GM15510 (cell line): ENCODE data around the gene IL1RAPL1.

ENCODE experiments used
- POLR2A ChIP-seq: IDR thresholded peaks from 3 replicates; pipeline ENCODE4 v1.6.1; 2011; ENCODE audit warnings: borderline replicate concordance; ENCODE audit not compliant: insufficient read length; ENCODE audit errors: extremely low read depth

IL1RAPL1 gene

DNA sequence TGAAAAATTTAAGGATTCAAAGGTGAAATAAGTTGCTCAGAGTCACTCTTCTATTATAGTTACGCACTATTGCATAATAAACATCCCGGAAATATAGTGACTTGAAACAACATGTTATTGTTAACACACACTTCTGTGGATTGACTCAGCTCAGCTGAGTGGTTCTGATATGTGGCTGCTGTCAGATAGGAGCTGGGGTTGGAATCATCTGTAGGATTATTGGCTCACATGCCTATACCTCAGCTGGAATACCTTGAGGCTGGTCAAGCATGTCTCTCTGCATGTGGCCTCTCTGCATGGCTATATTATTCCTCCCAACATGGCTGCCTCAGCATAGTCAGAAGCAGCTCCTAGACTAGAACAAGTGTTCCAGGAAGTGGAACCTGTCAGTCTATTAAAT is 1141.4 kb downstream of the IL1RAPL1 start:
- no peak for TF ChIP-seq POLR2A

GRCh38 chrX:29744966-29745365 is 1157.7 kb downstream of the IL1RAPL1 start:
- no peak for TF ChIP-seq POLR2A

GRCh38 chrX:29746326-29746725 is 1159.1 kb downstream of the IL1RAPL1 start:
- TF ChIP-seq POLR2A = no peak

DNA sequence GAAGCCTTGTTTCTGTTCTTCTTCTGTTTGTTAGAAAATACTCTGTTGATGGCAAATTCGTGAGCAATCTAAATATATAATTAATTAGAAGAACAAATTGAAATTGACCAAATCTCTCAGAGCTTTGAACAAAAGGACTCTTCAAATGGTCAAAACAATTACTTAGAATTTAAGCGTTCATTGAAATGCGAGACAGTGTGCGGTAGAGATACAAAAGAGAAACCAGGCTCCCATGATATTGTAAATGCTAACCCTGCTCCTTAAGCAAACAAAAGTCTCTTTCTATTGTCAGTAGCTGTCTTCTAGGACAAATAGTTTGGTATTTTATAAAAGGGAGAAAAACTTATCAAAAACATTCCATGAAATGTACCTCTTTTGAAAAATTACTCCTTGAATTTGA is 1174.8 kb downstream of the IL1RAPL1 start:
- no peak for TF ChIP-seq POLR2A

GRCh38 chrX:29775890-29776289 is 1188.6 kb downstream of the IL1RAPL1 start:
- TF ChIP-seq POLR2A = no peak

DNA sequence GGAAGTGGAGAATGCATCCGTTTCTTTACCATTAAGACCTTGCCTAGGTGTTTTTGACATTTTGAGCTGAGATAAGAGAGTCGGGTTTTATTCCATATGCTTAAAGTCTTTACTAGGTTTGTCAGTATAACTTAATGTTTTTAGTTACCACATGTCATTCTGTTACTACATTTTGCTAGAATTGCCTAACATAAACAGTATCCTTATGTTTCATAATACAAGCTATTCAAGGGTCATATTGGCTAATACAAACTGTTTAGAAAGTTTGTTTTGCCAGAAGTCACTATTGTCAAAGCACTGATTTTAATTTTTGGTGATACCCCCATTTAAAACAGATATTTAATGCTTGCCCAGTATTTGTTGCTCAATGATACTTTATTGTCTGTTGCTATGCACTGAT is 1200.4 kb downstream of the IL1RAPL1 start:
- TF ChIP-seq POLR2A = no peak

DNA sequence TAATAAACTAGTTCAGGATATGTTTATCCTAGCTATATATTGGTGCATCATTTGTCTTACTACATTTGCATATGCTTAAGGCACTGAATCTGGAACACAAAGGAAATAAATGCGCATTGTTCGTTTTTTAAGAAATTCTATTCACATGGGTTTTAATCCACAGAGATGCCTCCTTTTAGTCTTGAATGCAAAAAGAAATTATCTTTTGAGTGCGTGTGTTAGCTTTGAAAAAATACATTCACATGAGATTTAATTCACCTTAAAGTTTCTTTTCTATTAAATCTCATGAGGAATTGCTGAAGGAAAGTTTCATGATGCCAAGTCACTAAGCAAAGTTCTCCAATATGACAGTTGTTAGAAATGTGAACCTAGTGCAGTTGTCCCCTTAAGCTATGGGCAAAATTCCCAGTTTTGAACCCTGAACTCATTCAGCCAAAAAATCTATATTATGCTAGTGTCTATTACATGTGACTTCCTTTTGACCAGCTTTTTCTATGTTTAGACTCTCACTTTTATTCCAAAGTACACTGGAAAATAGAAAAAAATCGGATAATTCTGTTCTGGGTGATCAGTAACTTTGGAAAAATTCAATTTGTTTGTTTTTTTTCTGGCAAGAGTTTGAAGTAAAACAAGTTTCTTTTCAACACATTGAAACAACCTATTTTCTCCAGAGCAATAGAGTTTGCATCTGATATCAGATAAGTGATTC is 1201.9 kb downstream of the IL1RAPL1 start:
- TF ChIP-seq POLR2A = no peak

- TF ChIP-seq POLR2A = no peak
Observed at GRCh38 chrX:29792335-29792734, 1205.1 kb downstream of the IL1RAPL1 start.

DNA sequence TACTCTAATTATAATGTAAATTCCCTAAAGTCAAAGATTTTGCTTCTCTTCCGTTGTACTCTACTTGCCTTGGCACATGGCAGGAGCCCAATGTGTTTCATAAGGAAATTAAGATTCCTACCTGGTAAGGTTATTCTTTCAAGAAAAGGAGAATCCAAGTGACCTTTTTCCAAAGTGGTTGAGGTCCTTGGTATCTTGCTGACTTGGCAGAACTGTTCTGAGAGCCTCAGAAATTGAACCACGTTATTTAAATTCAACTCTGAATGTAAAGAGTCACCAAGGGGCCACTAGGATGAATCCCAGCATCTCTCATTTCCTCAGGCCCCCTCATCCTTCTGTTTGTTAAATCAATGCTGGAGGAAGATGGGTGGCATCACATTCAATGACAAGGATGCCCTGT is 1209.9 kb downstream of the IL1RAPL1 start:
- no peak for TF ChIP-seq POLR2A

- TF ChIP-seq POLR2A = no peak
Observed at GRCh38 chrX:29798469-29798868, 1211.2 kb downstream of the IL1RAPL1 start.

GRCh38 chrX:29813174-29813573 is 1225.9 kb downstream of the IL1RAPL1 start:
- no peak for TF ChIP-seq POLR2A

DNA sequence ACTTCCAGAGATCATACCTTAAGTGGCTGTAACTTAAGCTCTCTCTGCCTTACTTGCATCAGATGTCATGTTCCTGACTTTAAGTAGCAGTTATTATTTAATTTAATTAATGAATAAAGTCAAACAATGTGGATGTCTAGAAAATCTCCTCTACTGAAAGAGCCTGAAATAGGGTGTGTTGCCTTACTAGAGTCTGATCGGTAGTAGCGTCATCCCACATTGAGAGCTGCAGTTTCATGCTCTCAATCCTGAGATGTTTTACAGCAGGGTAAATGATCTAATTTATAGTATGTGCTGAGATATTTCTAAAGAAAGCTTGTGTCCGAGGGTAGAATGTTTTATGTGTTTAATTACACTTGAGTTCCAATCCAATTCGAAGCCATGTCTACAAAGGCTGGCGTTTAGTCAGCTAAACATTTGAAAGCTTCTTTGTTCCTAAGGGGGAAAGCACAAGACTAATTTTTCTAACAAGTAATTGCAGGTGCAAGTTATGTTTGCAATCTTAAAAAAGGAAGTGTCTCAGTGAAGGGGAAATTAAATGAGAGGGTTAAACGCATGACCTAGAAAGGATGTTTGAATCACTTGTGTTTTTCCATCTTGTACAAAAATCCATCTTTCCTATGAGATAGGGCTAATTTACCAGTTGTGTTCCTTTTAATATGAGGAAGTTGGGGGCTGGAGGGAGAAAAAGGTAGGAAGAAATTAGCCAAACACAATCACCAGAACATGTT is 1237.1 kb downstream of the IL1RAPL1 start:
- no peak for TF ChIP-seq POLR2A

DNA sequence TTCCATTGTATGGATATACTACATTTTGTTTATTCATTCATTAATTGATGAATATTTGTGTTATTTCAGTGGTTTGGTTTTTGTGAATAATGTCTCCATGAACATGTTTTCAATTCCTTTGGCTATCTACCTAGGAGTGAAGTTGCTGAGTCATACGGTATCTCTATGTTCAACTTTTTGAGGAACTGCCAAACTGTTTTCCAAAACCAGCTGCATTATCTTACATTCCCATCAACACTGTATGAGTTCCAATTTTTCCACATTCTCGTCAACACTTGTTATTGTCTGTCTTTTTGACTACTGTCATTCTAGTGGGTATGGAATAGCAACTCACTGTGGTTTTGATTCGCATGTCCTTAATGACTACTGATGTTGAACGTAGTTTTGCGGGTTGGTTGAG is 1239.5 kb downstream of the IL1RAPL1 start:
- no peak for TF ChIP-seq POLR2A

DNA sequence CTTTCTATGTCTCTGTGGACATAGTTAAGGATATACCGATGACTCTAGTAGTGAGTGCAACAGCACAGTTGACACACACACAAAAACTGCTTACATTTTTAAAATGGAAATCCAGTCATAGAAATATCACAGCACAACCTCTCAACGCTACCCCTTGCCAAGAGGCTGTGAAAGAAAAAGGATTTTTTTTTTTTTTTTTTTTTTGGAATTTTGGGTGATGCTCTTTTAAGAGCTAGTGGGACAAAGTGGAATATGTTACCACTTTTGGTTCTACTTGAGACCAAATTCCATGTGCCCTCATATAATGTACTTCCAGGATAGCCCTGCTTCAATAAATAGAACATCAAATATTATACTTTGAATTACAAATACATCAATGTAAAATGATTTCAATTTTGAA is 1247.1 kb downstream of the IL1RAPL1 start:
- TF ChIP-seq POLR2A = no peak

DNA sequence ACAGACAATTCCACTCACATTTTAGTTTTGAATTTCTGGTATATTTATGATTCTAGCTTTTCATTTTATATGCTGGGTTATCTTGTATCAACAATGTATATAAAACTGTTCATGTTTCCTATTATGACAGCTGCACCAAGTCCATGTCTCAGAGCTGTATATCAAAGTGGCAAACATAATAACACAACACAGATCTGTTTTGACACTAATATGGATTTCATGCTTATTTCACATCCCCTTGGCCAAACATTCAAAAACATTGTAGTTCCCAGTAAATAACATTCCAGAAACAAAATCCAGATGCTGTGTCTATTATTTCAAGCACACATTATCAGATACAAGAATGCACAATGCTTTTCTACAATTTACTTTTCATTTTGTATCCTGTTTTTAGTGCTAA is 1247.5 kb downstream of the IL1RAPL1 start:
- no peak for TF ChIP-seq POLR2A

DNA sequence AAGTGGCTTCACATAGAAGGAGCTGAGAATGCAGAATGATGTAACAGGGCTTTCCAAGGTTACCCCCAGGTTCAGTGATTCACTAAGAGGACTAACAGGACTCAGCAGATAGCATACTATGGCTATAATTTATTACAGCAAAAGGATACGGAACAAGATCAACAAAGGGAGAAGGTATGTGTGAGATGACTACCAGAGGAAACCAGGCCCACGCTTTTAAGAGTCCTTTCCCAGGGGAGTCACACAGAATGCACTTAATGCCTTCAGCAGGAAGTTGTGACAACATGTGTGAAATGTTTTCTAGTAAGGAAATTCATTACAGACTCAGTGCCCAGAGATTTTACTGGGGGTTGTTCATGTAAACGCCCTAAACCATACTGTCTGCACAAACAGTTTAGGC is 1254.5 kb downstream of the IL1RAPL1 start:
- no peak for TF ChIP-seq POLR2A

- TF ChIP-seq POLR2A = no peak
Observed at GRCh38 chrX:29842552-29842951, 1255.3 kb downstream of the IL1RAPL1 start.

GRCh38 chrX:29851857-29852605 is 1264.8 kb downstream of the IL1RAPL1 start:
- TF ChIP-seq POLR2A = no peak
